CD4-positive, alpha-beta T cell treated with Interleukin-4 for 4 hours (primary cell): ENCODE data around the gene EPAS1.

Source experiments
- DNase-seq: peaks from one replicate; pipeline ENCODE4 v3.0.0-alpha.2; 2020

The EPAS1 gene

GRCh38 chr2:46296840-46297545, at the start of gene EPAS1:
TSS of gene EPAS1 (plus strand) at chr2:46297407. CDS start at chr2:46297912, 505 bp downstream.
- DNase-seq, result peak; percentile 80

- DNase-seq, result no peak
Observed at GRCh38 chr2:46248171-46248570, 49.0 kb upstream of the EPAS1 start.

GRCh38 chr2:46249654-46250053, 47.6 kb upstream of the EPAS1 start:
- no peak for DNase-seq

- no peak for DNase-seq
Observed at GRCh38 chr2:46252891-46253659, 44.1 kb upstream of the EPAS1 start.

- DNase-seq, result no peak
Observed at GRCh38 chr2:46254474-46254873, 42.7 kb upstream of the EPAS1 start.

- DNase-seq, result no peak
Observed at GRCh38 chr2:46256563-46257142, 40.6 kb upstream of the EPAS1 start.

GRCh38 chr2:46257476-46257875, 39.7 kb upstream of the EPAS1 start:
- DNase-seq, result no peak

GRCh38 chr2:46257980-46258379, 39.2 kb upstream of the EPAS1 start:
- no peak for DNase-seq

- DNase-seq, result no peak
Observed at GRCh38 chr2:46258937-46259776, 38.0 kb upstream of the EPAS1 start.

GRCh38 chr2:46259777-46260168, 37.4 kb upstream of the EPAS1 start:
- DNase-seq, result no peak

- no peak for DNase-seq
Observed at GRCh38 chr2:46260305-46260704, 36.9 kb upstream of the EPAS1 start.

GRCh38 chr2:46262248-46262938, 34.8 kb upstream of the EPAS1 start:
- no peak for DNase-seq

- no peak for DNase-seq
Observed at GRCh38 chr2:46263347-46263746, 33.9 kb upstream of the EPAS1 start.

GRCh38 chr2:46264447-46264846, 32.8 kb upstream of the EPAS1 start:
- DNase-seq, result no peak

GRCh38 chr2:46266134-46266533, 31.1 kb upstream of the EPAS1 start:
- no peak for DNase-seq

- DNase-seq, result no peak
Observed at GRCh38 chr2:46267616-46268015, 29.6 kb upstream of the EPAS1 start.

- no peak for DNase-seq
Observed at GRCh38 chr2:46268196-46268595, 29.0 kb upstream of the EPAS1 start.

- DNase-seq, result no peak
Observed at GRCh38 chr2:46269001-46269400, 28.2 kb upstream of the EPAS1 start.

GRCh38 chr2:46269544-46270273, 27.5 kb upstream of the EPAS1 start:
- DNase-seq, result no peak

- no peak for DNase-seq
Observed at GRCh38 chr2:46270384-46270783, 26.8 kb upstream of the EPAS1 start.

GRCh38 chr2:46273225-46273863, 23.9 kb upstream of the EPAS1 start:
- DNase-seq, result no peak
